Activated CD8-positive, alpha-beta T cell treated with anti-CD3 and anti-CD28 coated beads, Interleukin-2, amount 10 ng/mL, durations not matched to agents 7 days and 5 days (primary cell): Measurements from ENCODE around the gene DGCR6. TPM values are rescaled to one million over a fixed set of nuclear protein-coding genes. Genes with fewer than 3 reads are reported as not detected.
"Not testable (repeated sequence)": the region's sequence is repeated elsewhere in the genome, so short reads cannot be mapped to it uniquely, and the experiment has no call there.

Experiments
- ATAC-seq: fragments of 150-1000 bp; cut with Tn5 transposase; one replicate; pipeline ENCODE4 v1.10.0; 2021; ENCODE audit warnings: moderate library complexity
- CTCF ChIA-PET: fragments of 350-600 bp; sonication (Branson Sonifier 250); formaldehyde crosslinking; loops from one replicate; lab custom pipeline; 2021; ENCODE audit warnings: antibody characterized with exemption; lab: Charles Lee
- POLR2A ChIA-PET: fragments of 350-600 bp; sonication (Branson Sonifier 250); formaldehyde crosslinking; loops from one replicate; lab custom pipeline; 2021; ENCODE audit warnings: antibody characterized with exemption; lab: Charles Lee
- DNase-seq: peaks from one replicate; pipeline ENCODE4 v3.0.0-alpha.2; 2020
- H3K27ac Mint-ChIP-seq: one replicate; pipeline ENCODE4 v1.8.0; 2021; ENCODE audit warnings: mild to moderate bottlenecking, mixed read lengths
- H3K27me3 Mint-ChIP-seq: one replicate; pipeline ENCODE4 v1.8.0; 2021; ENCODE audit warnings: low read depth, mixed read lengths
- H3K36me3 Mint-ChIP-seq: one replicate; pipeline ENCODE4 v1.8.0; 2021; ENCODE audit warnings: low read depth, mixed read lengths
- H3K4me1 Mint-ChIP-seq: one replicate; pipeline ENCODE4 v1.8.0; 2021; ENCODE audit warnings: low read depth, mixed read lengths
- H3K4me3 Mint-ChIP-seq: one replicate; pipeline ENCODE4 v1.8.0; 2021; ENCODE audit warnings: mild to moderate bottlenecking, mixed read lengths
- H3K9me3 Mint-ChIP-seq: one replicate; pipeline ENCODE4 v1.8.0; 2022; ENCODE audit warnings: mixed read lengths; ENCODE audit not compliant: insufficient read depth
- total RNA-seq, 2 experiments: library from RNA; stranded (reverse); gene quantifications; one replicate each; pipeline ENCODE4 v1.2.3, GENCODE V29; 2021

DGCR6 gene
- total RNA-seq, 2 experiments from 2014 or later = 1.2 to 1.3 TPM

- CTCF ChIA-PET, H3K4me3 Mint-ChIP-seq, POLR2A ChIA-PET, H3K27ac Mint-ChIP-seq, H3K4me1 Mint-ChIP-seq, H3K36me3 Mint-ChIP-seq, H3K9me3 Mint-ChIP-seq, DNase-seq, H3K27me3 Mint-ChIP-seq, ATAC-seq: not testable (repeated sequence)
Measured at GRCh38 chr22:18956121-18956895, 50.2 kb downstream of the DGCR6 start.

DNA sequence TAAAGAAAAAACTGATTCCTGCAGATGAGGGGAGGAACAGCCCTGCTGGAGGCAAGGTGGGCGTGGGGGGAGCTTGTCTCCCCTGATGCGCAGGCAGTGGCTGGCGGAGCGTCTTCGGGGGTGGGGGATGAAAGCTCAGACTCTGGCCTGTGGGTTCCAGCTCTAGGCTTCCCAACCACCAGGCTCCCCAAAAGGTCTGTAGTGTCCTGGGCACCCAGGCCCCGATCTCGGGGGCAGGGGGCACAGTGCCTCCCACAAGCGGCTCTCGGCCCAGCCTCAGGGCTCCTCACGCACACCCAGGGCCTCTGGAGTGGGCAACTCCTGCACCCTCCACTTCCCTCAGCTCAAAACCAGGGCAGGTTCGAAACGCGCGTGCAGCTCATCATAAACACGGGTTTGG lies 50.8 kb downstream of the DGCR6 start:
- H3K4me1 Mint-ChIP-seq, DNase-seq, H3K9me3 Mint-ChIP-seq, POLR2A ChIA-PET, ATAC-seq, H3K27me3 Mint-ChIP-seq, H3K36me3 Mint-ChIP-seq, H3K4me3 Mint-ChIP-seq, CTCF ChIA-PET, H3K27ac Mint-ChIP-seq: not testable (repeated sequence)

GRCh38 chr22:18957621-18958320 lies 51.7 kb downstream of the DGCR6 start:
- ATAC-seq, CTCF ChIA-PET, H3K9me3 Mint-ChIP-seq, H3K4me1 Mint-ChIP-seq, H3K4me3 Mint-ChIP-seq, POLR2A ChIA-PET, H3K27me3 Mint-ChIP-seq, H3K36me3 Mint-ChIP-seq, H3K27ac Mint-ChIP-seq, DNase-seq: not testable (repeated sequence)

- H3K9me3 Mint-ChIP-seq, POLR2A ChIA-PET, CTCF ChIA-PET, H3K27ac Mint-ChIP-seq, H3K27me3 Mint-ChIP-seq, H3K4me1 Mint-ChIP-seq, DNase-seq, ATAC-seq, H3K36me3 Mint-ChIP-seq, H3K4me3 Mint-ChIP-seq: not testable (repeated sequence)
Measured at GRCh38 chr22:18958321-18958705, 52.2 kb downstream of the DGCR6 start.

DNA sequence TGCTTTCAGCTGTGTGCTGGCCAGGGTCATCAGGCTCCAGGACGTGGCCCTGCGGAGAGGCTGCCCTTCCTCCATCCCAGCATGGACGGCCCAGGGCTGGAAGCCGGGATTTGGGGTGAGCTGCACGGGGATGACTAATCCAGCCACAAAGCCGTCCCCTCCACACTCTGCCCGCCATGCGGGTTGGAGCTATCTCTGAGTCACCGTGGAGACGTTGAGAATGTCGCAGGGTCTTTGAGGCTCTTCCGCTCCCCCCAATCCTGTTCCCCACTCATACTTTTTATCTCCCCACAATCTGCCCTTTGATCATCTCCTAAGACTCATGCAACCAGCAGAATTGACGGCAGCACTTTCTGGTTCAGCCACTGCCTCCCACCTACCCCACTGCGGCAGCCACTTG lies 52.6 kb downstream of the DGCR6 start:
- DNase-seq, H3K36me3 Mint-ChIP-seq, ATAC-seq, CTCF ChIA-PET, H3K9me3 Mint-ChIP-seq, H3K27me3 Mint-ChIP-seq, POLR2A ChIA-PET, H3K4me3 Mint-ChIP-seq, H3K27ac Mint-ChIP-seq, H3K4me1 Mint-ChIP-seq: not testable (repeated sequence)

DNA sequence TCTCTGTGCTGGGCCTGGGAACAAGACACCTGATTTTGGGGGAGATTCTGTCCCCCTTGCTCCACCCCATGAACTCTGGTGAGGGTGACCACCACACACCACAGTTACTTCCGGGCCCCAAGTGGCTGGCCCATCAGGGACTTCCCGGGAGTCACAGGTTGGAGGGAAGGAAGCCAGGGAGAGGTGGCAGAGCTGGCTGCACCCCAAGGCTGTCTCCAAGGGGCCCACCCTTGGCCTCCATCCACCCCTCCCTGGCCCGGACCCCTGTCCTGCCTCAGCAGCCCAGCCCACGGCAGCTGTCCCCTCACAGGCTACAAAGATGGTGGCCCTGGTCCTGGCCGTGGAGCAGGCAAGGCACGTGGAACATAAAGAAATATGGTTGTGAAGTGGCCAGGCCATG lies 53.1 kb downstream of the DGCR6 start:
- CTCF ChIA-PET, H3K36me3 Mint-ChIP-seq, H3K27me3 Mint-ChIP-seq, ATAC-seq, H3K27ac Mint-ChIP-seq, POLR2A ChIA-PET, H3K4me1 Mint-ChIP-seq, H3K9me3 Mint-ChIP-seq, H3K4me3 Mint-ChIP-seq, DNase-seq: not testable (repeated sequence)

GRCh38 chr22:18959741-18960140 lies 53.6 kb downstream of the DGCR6 start:
- H3K4me3 Mint-ChIP-seq, H3K9me3 Mint-ChIP-seq, H3K27ac Mint-ChIP-seq, H3K27me3 Mint-ChIP-seq, ATAC-seq, H3K4me1 Mint-ChIP-seq, CTCF ChIA-PET, POLR2A ChIA-PET, H3K36me3 Mint-ChIP-seq, DNase-seq: not testable (repeated sequence)

DNA sequence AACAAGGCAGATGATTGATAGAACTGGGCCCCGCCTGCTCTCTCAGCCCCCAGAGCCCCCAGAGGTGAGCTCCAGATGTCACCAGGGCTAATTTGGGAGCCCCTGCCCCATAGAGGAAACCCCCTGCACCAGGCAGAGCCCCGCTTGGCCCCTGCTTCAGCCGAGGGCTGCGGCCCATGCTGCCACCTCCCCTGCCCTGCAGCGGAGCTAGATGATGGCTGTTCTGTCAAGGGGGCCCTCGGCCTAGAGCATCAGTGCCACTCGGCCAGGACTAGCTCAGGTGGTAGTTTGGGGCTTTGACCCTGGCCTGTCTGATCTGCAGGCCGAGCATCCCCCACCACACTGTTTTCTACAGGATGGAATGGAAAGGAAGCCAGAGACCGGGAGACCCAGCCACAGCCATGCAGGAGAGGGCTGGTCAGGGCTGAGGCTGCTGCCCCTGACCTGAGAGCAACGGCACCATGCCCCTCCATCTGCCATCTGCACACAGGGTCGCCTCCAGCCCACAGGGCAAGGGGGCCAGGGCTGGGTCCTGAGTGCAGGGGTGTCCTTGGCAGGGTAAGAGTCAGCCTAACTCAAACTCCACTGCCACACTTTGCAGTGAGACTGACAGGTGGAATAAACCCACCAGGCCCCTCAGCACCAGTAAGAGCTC lies 54.2 kb downstream of the DGCR6 start:
- H3K9me3 Mint-ChIP-seq, DNase-seq, H3K36me3 Mint-ChIP-seq, CTCF ChIA-PET, POLR2A ChIA-PET, H3K27ac Mint-ChIP-seq, H3K4me3 Mint-ChIP-seq, H3K27me3 Mint-ChIP-seq, H3K4me1 Mint-ChIP-seq, ATAC-seq: not testable (repeated sequence)

DNA sequence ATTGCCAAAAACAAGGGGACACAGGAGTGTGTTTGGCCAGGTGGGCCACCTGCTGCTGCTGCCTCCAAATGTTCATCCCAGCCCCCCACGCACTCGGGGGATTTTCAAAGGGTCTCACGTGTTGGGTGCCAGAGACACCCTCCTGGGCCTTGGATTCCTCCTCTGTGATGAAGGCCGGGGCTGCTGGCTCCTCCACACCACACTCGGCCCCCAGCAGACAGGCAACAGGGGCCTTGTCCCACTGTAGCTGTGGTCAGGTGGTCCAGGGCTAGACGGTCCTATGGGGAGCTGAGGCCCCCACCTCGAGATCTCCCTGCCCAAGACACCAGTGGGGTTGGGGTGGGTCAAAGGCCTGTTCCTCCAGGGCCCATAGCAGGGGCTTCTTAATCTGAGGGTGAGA lies 55.1 kb downstream of the DGCR6 start:
- ATAC-seq, H3K27me3 Mint-ChIP-seq, H3K36me3 Mint-ChIP-seq, H3K9me3 Mint-ChIP-seq, DNase-seq, POLR2A ChIA-PET, H3K4me1 Mint-ChIP-seq, H3K27ac Mint-ChIP-seq, H3K4me3 Mint-ChIP-seq, CTCF ChIA-PET: not testable (repeated sequence)

Other genes with a start within 250 kb of the DGCR6 start
- gene PRODH, start 30.0 kb downstream of the DGCR6 start, total RNA-seq = not detected
- gene DGCR2, start 216.1 kb downstream of the DGCR6 start, total RNA-seq = 10 to 100 TPM; 30.5 to 34.2 TPM
- not detected for gene TSSK2, start 225.0 kb downstream of the DGCR6 start, total RNA-seq
- 10 to 100 TPM; 18.8 to 19.6 TPM for gene ESS2, start 238.3 kb downstream of the DGCR6 start, total RNA-seq
- not detected for gene GSC2, start 244.0 kb downstream of the DGCR6 start, total RNA-seq